HL-60 (cell line): ENCODE measurements around the gene S100A6.

Source experiments
- CTCF ChIP-seq: IDR thresholded peaks from one replicate; pipeline ENCODE4 v1.5.1; 2011; ENCODE audit warnings: low read length, control low read depth, inconsistent platforms; ENCODE audit not compliant: insufficient read depth
- GABPA ChIP-seq: IDR thresholded peaks from 2 replicates; pipeline ENCODE4 v1.6.1; 2012; ENCODE audit warnings: low read depth
- POLR2AphosphoS5 ChIP-seq: IDR thresholded peaks from 2 replicates; pipeline ENCODE4 v1.6.1; 2012; ENCODE audit warnings: low read depth
- REST ChIP-seq: IDR thresholded peaks from 2 replicates; pipeline ENCODE4 v1.6.1; 2012; ENCODE audit warnings: low read depth; ENCODE audit not compliant: insufficient replicate concordance
- SPI1 ChIP-seq: IDR thresholded peaks from 2 replicates; pipeline ENCODE4 v1.6.1; 2012; ENCODE audit warnings: low read depth, mild to moderate bottlenecking, borderline replicate concordance

DNA sequence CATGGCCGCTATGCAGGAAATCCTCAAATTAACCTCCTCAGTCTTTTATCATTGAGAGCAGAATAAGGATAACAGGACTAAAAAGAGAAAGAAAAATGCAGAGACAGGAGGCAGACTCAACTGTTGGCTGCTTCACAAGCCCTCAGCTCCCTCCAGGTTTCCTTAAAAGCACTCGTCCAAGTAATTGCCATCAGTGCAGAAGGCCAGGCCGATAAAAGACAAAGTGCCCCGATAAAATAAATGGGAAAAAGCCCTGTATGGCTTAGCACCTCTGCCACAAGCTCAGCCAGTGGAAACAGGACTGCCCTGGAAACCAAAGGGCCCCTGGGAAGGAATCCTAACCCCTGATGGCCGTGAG, 8.1 kb downstream of the S100A6 start:
- TF ChIP-seq POLR2AphosphoS5 = no peak
- no peak for TF ChIP-seq CTCF
- no peak for TF ChIP-seq REST
- no peak for TF ChIP-seq SPI1
- no peak for TF ChIP-seq GABPA
